HG02642 (cell line): Measurements from ENCODE around the gene UST.
"Not testable (repeated sequence)": the region's sequence is repeated elsewhere in the genome, so short reads cannot be mapped to it uniquely, and the experiment has no call there.

Experiments
- ATAC-seq: cut with Tn5 transposase; IDR thresholded peaks from one replicate; pipeline ENCODE4 v1.9.1; 2021; ENCODE audit warnings: mild to moderate bottlenecking; ENCODE audit not compliant: unreplicated experiment, poor library complexity

UST gene

GRCh38 chr6:149020319-149020718, 273.5 kb downstream of the UST start:
- no peak for ATAC-seq

GRCh38 chr6:149024361-149024760, 277.5 kb downstream of the UST start:
- ATAC-seq: no peak

- no peak for ATAC-seq
These were observed 278.2 kb downstream of the UST start for GRCh38 chr6:149025061-149025460.

DNA sequence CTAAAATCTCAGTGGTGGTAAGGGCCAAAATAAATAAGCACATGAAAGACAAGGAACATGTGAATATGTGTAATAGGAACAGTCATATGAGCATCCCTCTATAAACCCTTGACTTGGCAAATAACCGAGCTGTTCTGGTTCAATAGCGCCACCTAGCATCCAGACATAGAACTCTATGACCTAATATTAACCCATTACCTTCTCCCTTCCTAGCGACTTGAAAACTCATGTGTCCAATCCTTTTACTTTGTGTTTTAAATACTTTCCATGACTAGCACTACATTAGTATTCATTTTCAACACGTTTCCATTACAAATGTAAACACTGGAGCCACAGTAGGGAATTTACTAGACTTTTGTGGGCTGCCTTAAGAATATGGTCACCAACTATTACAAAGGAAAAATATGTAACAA, 279.7 kb downstream of the UST start:
- ATAC-seq: no peak

- ATAC-seq: no peak
These were observed 280.7 kb downstream of the UST start for GRCh38 chr6:149027484-149027883.

DNA sequence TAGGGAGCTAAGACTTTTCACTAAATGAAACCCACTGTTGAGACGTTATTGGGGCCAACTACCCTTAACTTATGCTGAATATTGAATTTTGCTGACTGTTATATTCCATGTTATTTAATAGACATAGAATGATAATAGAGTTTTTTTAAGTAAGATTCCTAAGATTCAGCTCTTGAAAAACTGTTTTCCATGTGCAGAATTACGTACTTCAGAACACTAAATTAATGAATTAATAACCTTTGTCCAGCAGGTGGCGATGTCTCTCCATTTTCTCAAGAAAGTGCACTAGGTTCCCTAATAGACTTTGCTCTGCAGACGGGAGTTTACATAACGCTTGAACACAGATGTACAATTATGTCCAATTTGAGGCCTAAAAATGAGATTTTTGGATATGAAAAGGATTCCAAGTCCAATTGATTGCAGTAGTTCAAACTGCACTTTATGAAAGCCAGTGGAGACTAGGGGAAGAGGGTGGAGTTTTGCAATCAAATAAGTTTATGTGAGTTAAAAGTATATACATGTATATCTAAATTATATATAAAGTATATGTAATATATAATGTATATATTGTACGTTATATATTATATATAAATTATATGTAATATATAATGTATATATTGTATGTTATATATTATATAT, 282.1 kb downstream of the UST start:
- no peak for ATAC-seq

DNA sequence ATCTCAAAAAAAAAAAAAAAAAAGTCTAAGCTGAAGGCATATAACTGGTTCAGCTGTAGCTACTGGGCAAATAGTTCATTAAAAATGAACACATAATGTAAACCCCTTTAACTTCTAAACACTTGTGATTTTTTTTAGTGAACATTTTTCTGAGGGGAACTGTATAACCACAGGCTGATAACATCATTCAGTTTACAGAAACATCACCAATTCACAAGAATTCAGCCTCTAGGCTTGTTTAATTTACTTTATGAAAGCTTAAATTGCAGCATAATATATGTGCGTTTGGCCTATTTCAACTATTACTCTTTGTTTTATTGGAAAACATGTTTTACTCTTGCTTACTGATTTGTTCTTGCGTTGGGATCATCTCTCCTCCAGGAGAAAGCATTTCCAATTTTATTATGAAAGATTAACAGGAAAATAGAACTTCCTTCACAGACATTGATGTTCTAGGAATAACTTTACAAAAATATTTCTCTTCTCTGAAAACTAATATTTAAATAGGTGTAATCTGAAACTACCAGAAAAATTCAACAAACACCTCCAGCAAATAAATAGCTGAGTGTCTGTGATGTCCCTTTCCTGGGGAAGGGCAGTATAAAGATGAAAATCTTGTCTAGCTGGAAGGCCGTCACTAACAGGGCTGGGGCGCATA, 284.5 kb downstream of the UST start:
- ATAC-seq: peak; percentile 2

- ATAC-seq: peak; percentile 34
These were observed 285.2 kb downstream of the UST start for GRCh38 chr6:149031859-149032598.

- ATAC-seq: peak; percentile 81
These were observed 286.0 kb downstream of the UST start for GRCh38 chr6:149032599-149033405.

DNA sequence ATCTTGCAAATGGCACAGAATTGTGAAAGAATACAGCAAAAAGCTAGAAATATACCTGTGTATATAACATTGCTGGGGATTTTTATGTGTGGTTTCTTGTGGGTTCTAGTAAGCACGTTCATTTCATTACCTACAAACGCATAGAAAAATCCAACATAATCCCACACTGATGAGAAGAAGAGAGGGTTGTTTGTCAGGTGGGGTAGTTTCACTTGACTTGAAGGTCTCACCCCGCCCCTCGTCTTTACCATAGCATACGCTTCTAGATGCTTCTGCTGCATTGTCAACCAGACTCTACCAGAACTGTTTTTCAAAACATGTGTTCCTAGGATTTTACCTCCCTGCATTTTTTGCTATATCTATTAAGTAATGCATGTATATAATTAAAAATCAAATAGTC, 286.6 kb downstream of the UST start:
- ATAC-seq: peak; percentile 17

- ATAC-seq: no peak
These were observed 288.9 kb downstream of the UST start for GRCh38 chr6:149035766-149036165.

- no peak for ATAC-seq
These were observed 290.3 kb downstream of the UST start for GRCh38 chr6:149037051-149037671.

GRCh38 chr6:149039025-149039424, 292.2 kb downstream of the UST start:
- not testable (repeated sequence) for ATAC-seq

- no peak for ATAC-seq
These were observed 295.1 kb downstream of the UST start for GRCh38 chr6:149041953-149042352.

DNA sequence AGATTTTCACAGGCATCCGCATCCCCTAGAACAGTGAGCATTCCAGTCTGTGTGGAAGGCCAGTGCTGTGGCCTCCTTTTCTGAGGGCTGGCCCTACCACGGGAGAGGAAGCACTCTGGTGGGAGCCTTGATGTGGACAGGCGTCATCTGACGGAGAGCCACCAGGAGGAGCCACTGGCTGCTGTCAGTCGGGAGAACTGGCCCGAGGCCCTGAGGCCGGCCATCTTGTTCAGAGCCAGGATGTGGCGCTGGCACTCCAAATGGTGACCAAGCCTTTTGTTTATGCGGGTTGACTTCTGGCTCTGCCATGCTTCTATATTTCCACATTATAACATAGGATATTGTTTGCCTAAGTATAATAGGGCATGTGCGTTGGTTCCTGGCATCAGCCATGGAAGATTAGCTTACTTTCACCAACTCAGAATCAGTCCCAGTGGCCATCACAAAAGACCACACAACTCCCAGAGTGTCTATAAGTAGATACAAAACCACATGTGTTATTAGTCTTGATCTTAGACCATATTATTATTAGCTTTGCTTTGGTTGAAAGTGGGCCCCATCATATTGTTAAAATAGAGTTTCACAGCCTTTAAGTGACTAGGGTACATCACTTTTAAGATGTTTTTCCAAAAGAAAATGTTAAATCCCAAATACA, 296.8 kb downstream of the UST start:
- ATAC-seq: no peak

GRCh38 chr6:149044528-149044927, 297.7 kb downstream of the UST start:
- no peak for ATAC-seq

GRCh38 chr6:149045404-149045803, 298.6 kb downstream of the UST start:
- ATAC-seq: peak; percentile 62

DNA sequence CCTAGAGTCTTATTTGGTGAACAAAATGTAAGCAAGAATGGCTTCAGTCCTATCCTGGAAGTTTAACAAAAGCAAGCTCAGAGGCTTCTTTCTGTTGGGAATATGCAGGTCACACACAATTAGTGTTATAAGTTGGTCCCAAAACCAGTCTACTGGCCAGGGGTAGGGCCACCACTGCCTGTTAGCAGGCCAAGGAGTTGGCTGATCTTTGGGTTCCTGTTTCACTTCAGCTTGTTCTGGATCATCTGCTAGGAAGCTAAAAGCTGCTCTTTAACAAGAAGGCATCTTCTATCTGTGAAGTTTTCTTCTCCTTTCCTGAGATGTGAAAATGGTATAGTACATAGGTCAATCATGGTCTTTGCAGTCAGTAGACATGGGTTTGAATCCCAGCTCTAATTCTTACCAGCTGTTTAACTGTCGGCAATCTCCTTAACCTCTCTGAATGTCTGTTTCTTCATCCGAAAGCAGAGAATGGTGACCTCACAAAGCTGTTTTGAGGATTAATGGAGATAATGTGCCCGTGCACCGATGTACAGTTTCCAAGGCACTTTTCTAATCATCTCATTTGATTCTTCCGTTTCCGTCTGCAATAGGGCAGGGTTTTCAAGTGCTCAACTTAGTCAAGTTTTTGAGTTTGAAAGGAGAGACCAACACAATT, 299.5 kb downstream of the UST start:
- no peak for ATAC-seq

- peak; percentile 78 for ATAC-seq
These were observed 300.0 kb downstream of the UST start for GRCh38 chr6:149046822-149047246.
